Thyroid gland (tissue), 4 donors: ENCODE data around the gene SCN1B. TPM values are rescaled to one million over a fixed set of nuclear protein-coding genes. Genes with fewer than 3 reads are reported as not detected.
A peak's percentile ranks its signal among the peaks of the same experiment; 100 is the strongest.

Experiments
- DNase-seq, 2 donors: peaks; one replicate each; pipeline ENCODE4 v3.0.0-alpha.2; 2019
- H3K27ac ChIP-seq, 3 donors: fragments of 200-600 bp; sonication (generic); 1 replicate in 2 of 3; 2 replicates in 1 of 3; pipeline ENCODE4 v1.5.1; 2016 to 2019; ENCODE audit warnings: mild to moderate bottlenecking in 1 of 3, moderate library complexity in 1 of 3
- H3K27me3 ChIP-seq: fragments of 200-600 bp; sonication (generic); one replicate; pipeline ENCODE4 v1.5.1; 2019
- H3K36me3 ChIP-seq, 2 donors: fragments of 200-600 bp; sonication (generic); one replicate each; pipeline ENCODE4 v1.5.1; 2016 to 2019
- H3K4me1 ChIP-seq, 2 donors: fragments of 200-600 bp; sonication (generic); one replicate each; pipeline ENCODE4 v1.5.1; 2017 to 2019
- H3K4me3 ChIP-seq, 3 donors: fragments of 200-600 bp; sonication (generic); replicated peaks in 1 of 3; 1 replicate in 2 of 3; 2 replicates in 1 of 3; pipeline ENCODE4 v1.5.1; 2016; ENCODE audit warnings: mild to moderate bottlenecking in 1 of 3
- H3K9me3 ChIP-seq: fragments of 200-600 bp; sonication (generic); one replicate; pipeline ENCODE4 v1.5.1; 2017
- CTCF ChIP-seq, 6 experiments: fragments of 200-600 bp in 3 of 6; fragments of 450-650 bp in 3 of 6; sonication (generic) in 3 of 6; IDR thresholded peaks; one replicate each; pipeline ENCODE4 v1.5.1; 2016 to 2019; ENCODE audit warnings: antibody characterized with exemption in 6 of 6, mild to moderate bottlenecking in 2 of 6, inconsistent platforms in 1 of 6, moderate library complexity in 1 of 6
- POLR2A ChIP-seq, 2 donors: fragments of 450-650 bp; IDR thresholded peaks; one replicate each; pipeline ENCODE4 v1.6.1; 2017; ENCODE audit warnings: antibody characterized with exemption in 2 of 2, mild to moderate bottlenecking in 2 of 2, moderate library complexity in 1 of 2
- WGBS, 2 donors: methylation state at CpG; one replicate each; pipeline ENCODE4 v1.1.5; 2017; 5-methylcytosine and 5-hydroxymethylcytosine counted together
- intact Hi-C: fragments of 100-400 bp; cut with DNase I; formaldehyde crosslinking; loops from one replicate; pipeline ENCODE4 v1.15.1; 2023
- total RNA-seq, 4 donors: library from RNA; depleted of rRNA; stranded (reverse); fragments of >200 nt; gene quantifications; one replicate each; pipeline ENCODE4 v1.2.3, GENCODE V29; 2016

The SCN1B gene
- total RNA-seq, 4 donors from 2014 or later = 5.7 to 19.6 (median 10.1) TPM

- Histone ChIP-seq H3K27ac (no peak overlapping the region), H3K9me3 (no peaks in the 10 kb centered on the region), H3K36me3 (no peaks in the 10 kb centered on the region), H3K4me1 (peaks cover 0 to 27% of the 10 kb centered on the region in 2 donors), H3K27me3 (no peaks in the 10 kb centered on the region), H3K4me3 (no peak overlapping the region)
- TF ChIP-seq POLR2A (IDR thresholded peaks at IDR 0.05) (no peak), CTCF (IDR thresholded peaks at IDR 0.05) (no peak)
- 93 to 100% methylated on average over 3 to 17 of the region's 17 CpGs for WGBS, 2 donors
- intact Hi-C loops = no loop called here
- no peak for DNase-seq
Observed at GRCh38 chr19:35034005-35034502, 3.8 kb downstream of the SCN1B start.

GRCh38 chr19:35034588-35035382 lies 4.5 kb downstream of the SCN1B start:
- H3K4me3 ChIP-seq = no peak overlapping the region
- H3K36me3 ChIP-seq = no peaks in the 10 kb centered on the region
- TF ChIP-seq CTCF (IDR thresholded peaks at IDR 0.05) (no peak), POLR2A (IDR thresholded peaks at IDR 0.05) (no peak)
- H3K9me3 ChIP-seq = no peaks in the 10 kb centered on the region
- peaks cover 0 to 27% of the 10 kb centered on the region in 2 donors for H3K4me1 ChIP-seq
- no peaks in the 10 kb centered on the region for H3K27me3 ChIP-seq
- intact Hi-C loops = no loop called here
- DNase-seq = no peak
- no peak overlapping the region for H3K27ac ChIP-seq
- 86 to 89% methylated on average over 17 of the region's 17 CpGs for WGBS, 2 donors

GRCh38 chr19:35037716-35038622 lies 7.7 kb downstream of the SCN1B start:
- peak overlapping the region; percentile 20 to 67 (median 39) for H3K27ac ChIP-seq
- intact Hi-C loops = no loop called here
- 29 to 38% methylated on average over 11 to 13 of the region's 13 CpGs for WGBS, 2 donors

GRCh38 chr19:35038623-35039512 lies 8.6 kb downstream of the SCN1B start:
- no peak overlapping the region for H3K4me3 ChIP-seq
- WGBS, 2 donors = 76 to 85% methylated on average over 8 to 14 of the region's 17 CpGs
- H3K27me3 ChIP-seq = no peaks in the 10 kb centered on the region
- H3K27ac ChIP-seq = peak overlapping the region; percentile 20 to 67 (median 39)
- no peak for TF ChIP-seq POLR2A (IDR thresholded peaks at IDR 0.05)
- H3K4me1 ChIP-seq = peaks cover 23 to 46% of the 10 kb centered on the region in 2 donors
- intact Hi-C loops = no loop called here
- no peaks in the 10 kb centered on the region for H3K36me3 ChIP-seq
- DNase-seq = no peak
- H3K9me3 ChIP-seq = no peaks in the 10 kb centered on the region

More at GRCh38 chr19:35037716-35038622, 7.7 kb downstream of the SCN1B start:
- TF ChIP-seq POLR2A (IDR thresholded peaks at IDR 0.05) (no peak), CTCF (IDR thresholded peaks at IDR 0.05) (no peak)
- Histone ChIP-seq H3K27me3 (no peaks in the 10 kb centered on the region), H3K4me1 (peaks cover 23 to 46% of the 10 kb centered on the region in 2 donors), H3K9me3 (no peaks in the 10 kb centered on the region), H3K4me3 (no peak overlapping the region), H3K36me3 (no peaks in the 10 kb centered on the region)
- DNase-seq = peak; percentile 54 to 55
